HEK293 (cell line): ENCODE data around the gene HPGD.

Experiments
- CTCF ChIP-seq: fragments of 450-650 bp; formaldehyde crosslinking; IDR thresholded peaks from 2 replicates; pipeline ENCODE4 v1.5.1; 2016; ENCODE audit warnings: missing biosample characterization, missing genetic modification characterization
- EGR2 ChIP-seq: fragments of 450-650 bp; formaldehyde crosslinking; IDR thresholded peaks from 2 replicates; pipeline ENCODE4 v1.5.1; 2016; ENCODE audit warnings: low read depth, missing biosample characterization, missing genetic modification characterization
- ZFP37 ChIP-seq: fragments of 450-650 bp; formaldehyde crosslinking; IDR thresholded peaks from 2 replicates; pipeline ENCODE4 v1.5.1; 2016; ENCODE audit warnings: missing biosample characterization, missing genetic modification characterization
- ZFP41 ChIP-seq: fragments of 450-650 bp; formaldehyde crosslinking; IDR thresholded peaks from 2 replicates; pipeline ENCODE4 v1.5.1; 2016; ENCODE audit warnings: missing biosample characterization, missing genetic modification characterization, borderline replicate concordance
- ZNF146 ChIP-seq: fragments of 450-650 bp; formaldehyde crosslinking; IDR thresholded peaks from 2 replicates; pipeline ENCODE4 v1.5.1; 2016; ENCODE audit warnings: missing biosample characterization, missing genetic modification characterization
- ZNF791 ChIP-seq: fragments of 450-650 bp; formaldehyde crosslinking; IDR thresholded peaks from 2 replicates; pipeline ENCODE4 v1.5.1; 2016; ENCODE audit warnings: missing biosample characterization, missing genetic modification characterization

GRCh38 chr4:174553828-174554227, 31.5 kb upstream of the HPGD start:
- TF ChIP-seq ZNF146 (tag by site-specific recombination), result no peak
- TF ChIP-seq CTCF (tag by site-specific recombination), result no peak
- TF ChIP-seq ZNF791, result no peak
- no peak for TF ChIP-seq ZFP37 (tag by site-specific recombination)
- no peak for TF ChIP-seq EGR2 (tag by site-specific recombination)
- TF ChIP-seq ZFP41 (tag by site-specific recombination), result no peak
